Gastrocnemius medialis (tissue), 4 donors: ENCODE data around the gene IL6ST.

ENCODE experiments used
- CTCF ChIP-seq, 5 experiments: fragments of 450-650 bp in 3 of 5; fragments of 200-600 bp in 2 of 5; sonication (generic) in 2 of 5; IDR thresholded peaks in 4 of 5; conservative IDR thresholded peaks in 1 of 5; 1 replicate in 4 of 5; 2 replicates in 1 of 5; pipeline ENCODE4 v1.5.1; 2016 to 2019; ENCODE audit warnings: antibody characterized with exemption in 5 of 5, mild to moderate bottlenecking in 3 of 5, moderate library complexity in 3 of 5
- POLR2A ChIP-seq, 2 donors: fragments of 450-650 bp; IDR thresholded peaks; one replicate each; pipeline ENCODE4 v1.6.1; 2017; ENCODE audit warnings: antibody characterized with exemption in 2 of 2, mild to moderate bottlenecking in 2 of 2, moderate library complexity in 2 of 2

GRCh38 chr5:55960779-55961178, 34.0 kb downstream of the IL6ST start:
- TF ChIP-seq POLR2A (IDR thresholded peaks at IDR 0.05) (no peak), CTCF (IDR thresholded peaks at IDR 0.05 in 4 of 5, conservative IDR thresholded peaks at IDR 0.05 in 1 of 5) (no peak)
